BLaER1 treated with 17β-estradiol and CSF1 and Interleukin-3, amounts not matched to agents 10 nM and 100 nM (cell line): Measurements from ENCODE around the gene CCDC89.

Source experiments
- H3K27ac ChIP-seq, 11 experiments: shearing (Covaris generic); formaldehyde crosslinking; 2 replicates each; pipeline ENCODE4 v1.8.1; 2022
- H3K27me3 ChIP-seq, 11 experiments: shearing (Covaris generic); formaldehyde crosslinking; 2 replicates each; pipeline ENCODE4 v1.8.1; 2022
- H3K36me3 ChIP-seq, 11 experiments: shearing (Covaris generic); formaldehyde crosslinking; 2 replicates each; pipeline ENCODE4 v1.8.1; 2022
- H3K4me1 ChIP-seq, 10 experiments: shearing (Covaris generic); formaldehyde crosslinking; 2 replicates each; pipeline ENCODE4 v1.8.1; 2022
- H3K4me2 ChIP-seq, 11 experiments: shearing (Covaris generic); formaldehyde crosslinking; 2 replicates each; pipeline ENCODE4 v1.8.1; 2022
- H3K4me3 ChIP-seq, 10 experiments: shearing (Covaris generic); formaldehyde crosslinking; 2 replicates each; pipeline ENCODE4 v1.8.1; 2022
- H3K9ac ChIP-seq, 11 experiments: shearing (Covaris generic); formaldehyde crosslinking; 2 replicates each; pipeline ENCODE4 v1.8.1; 2022
- H3K9me3 ChIP-seq, 11 experiments: shearing (Covaris generic); formaldehyde crosslinking; replicated peaks in 1 of 11; 2 replicates each; pipeline ENCODE4 v1.8.1; 2022
- H4K20me1 ChIP-seq, 11 experiments: shearing (Covaris generic); formaldehyde crosslinking; 2 replicates each; pipeline ENCODE4 v1.8.1; 2022
- Cebpa-rat ChIP-seq, 11 experiments: shearing (Covaris generic); IDR thresholded peaks; 2 replicates each; pipeline ENCODE4 v1.8.1; 2022

CCDC89 gene

DNA sequence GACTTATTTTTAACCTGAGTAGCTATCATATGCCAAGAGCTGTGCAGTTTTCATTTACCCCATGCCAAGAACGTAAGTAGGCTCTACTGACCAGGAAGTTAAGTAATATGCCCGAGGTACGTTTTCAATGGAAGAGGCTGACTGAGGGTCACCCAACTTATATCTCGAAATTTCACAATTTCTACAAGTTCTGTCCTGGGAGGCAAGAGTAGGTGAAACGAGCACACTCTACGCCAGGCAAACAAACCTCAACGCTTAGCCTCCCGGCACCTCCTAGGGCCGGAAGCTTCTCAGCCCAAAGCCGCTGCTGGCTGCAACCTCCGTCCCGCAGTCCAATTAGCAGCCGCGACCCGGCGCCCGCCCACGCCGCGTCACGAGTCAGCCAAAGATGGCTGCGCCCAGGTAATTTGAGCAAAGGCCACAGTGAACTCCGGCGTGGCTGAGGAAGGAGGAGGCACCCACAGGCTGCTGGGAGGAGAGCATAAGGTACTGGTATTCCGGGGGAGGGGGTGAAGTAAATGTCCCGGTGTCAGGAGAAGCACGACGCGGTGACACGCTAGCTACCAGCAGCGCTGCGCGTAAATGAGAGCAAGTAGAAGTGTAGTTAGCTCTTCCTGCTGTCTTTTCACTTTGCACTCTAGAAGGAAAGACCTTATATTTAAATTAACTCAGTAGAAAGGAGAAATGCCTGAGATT is 38.2 kb downstream of the CCDC89 start, which contains the start of gene TMEM126A:
Gene TMEM126A, plus strand, starts transcription at position 364 of the 696 bp plus-strand sequence. CDS start 2,289 bp downstream, outside the sequence.
- Histone ChIP-seq H3K4me3 (peak within 1 kb of the TSS; percentile 67 to 85 (median 76)), H4K20me1 (peaks cover 0 to 13% (median 2%) of the 10 kb centered on the region in 11 experiments; a peak in 5 of 22 replicates), H3K9ac (peak within 1 kb of the TSS; percentile 72 to 88 (median 84)), H3K9me3 (no peaks in the 10 kb centered on the region), H3K27me3 (no peaks in the 10 kb centered on the region), H3K4me2 (peak within 1 kb of the TSS; percentile 74 to 96 (median 82)), H3K27ac (peak within 1 kb of the TSS; percentile 62 to 86 (median 76)), H3K4me1 (peaks cover 18 to 40% (median 24%) of the 10 kb centered on the region in 10 experiments), H3K36me3 (peaks cover 11 to 25% (median 18%) of the 10 kb centered on the region in 11 experiments; a peak in 19 of 22 replicates)
- TF ChIP-seq Cebpa-rat (IDR thresholded peaks at IDR 0.05), result no peak

DNA sequence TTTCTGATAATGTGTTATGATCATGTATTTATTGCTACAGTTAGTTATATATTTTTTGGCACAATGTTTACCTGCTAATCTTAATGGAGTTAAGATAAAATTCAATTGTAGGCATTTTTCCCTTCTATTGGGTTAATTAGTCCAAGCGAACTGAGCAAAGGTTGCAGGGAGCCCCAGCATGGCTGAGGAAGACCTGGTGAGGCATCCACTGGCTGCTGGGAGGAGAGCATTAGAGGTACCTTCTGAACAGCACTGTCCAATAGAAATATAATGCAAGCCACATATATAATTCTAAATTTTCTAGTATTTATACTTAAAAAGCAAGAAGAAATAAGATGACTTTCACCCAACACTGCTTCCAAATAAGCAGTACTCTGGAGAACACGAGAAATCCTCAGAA is 38.9 kb downstream of the CCDC89 start:
- H3K4me2 ChIP-seq, result peak overlapping the region; percentile 74 to 96 (median 82)
- H3K9me3 ChIP-seq, result no peaks in the 10 kb centered on the region
- peaks cover 8 to 21% (median 16%) of the 10 kb centered on the region in 11 experiments; a peak in 19 of 22 replicates for H3K36me3 ChIP-seq
- TF ChIP-seq Cebpa-rat (IDR thresholded peaks at IDR 0.05), result no peak
- peaks cover 18 to 36% (median 24%) of the 10 kb centered on the region in 10 experiments for H3K4me1 ChIP-seq
- peaks cover 0 to 7% (median 0%) of the 10 kb centered on the region in 11 experiments; a peak in 4 of 22 replicates for H4K20me1 ChIP-seq
- peak overlapping the region; percentile 67 to 85 (median 76) for H3K4me3 ChIP-seq
- peak overlapping the region; percentile 72 to 88 (median 84) for H3K9ac ChIP-seq
- H3K27me3 ChIP-seq, result no peaks in the 10 kb centered on the region
- H3K27ac ChIP-seq, result peak overlapping the region; percentile 62 to 86 (median 76); a peak in 21 of 22 replicates

DNA sequence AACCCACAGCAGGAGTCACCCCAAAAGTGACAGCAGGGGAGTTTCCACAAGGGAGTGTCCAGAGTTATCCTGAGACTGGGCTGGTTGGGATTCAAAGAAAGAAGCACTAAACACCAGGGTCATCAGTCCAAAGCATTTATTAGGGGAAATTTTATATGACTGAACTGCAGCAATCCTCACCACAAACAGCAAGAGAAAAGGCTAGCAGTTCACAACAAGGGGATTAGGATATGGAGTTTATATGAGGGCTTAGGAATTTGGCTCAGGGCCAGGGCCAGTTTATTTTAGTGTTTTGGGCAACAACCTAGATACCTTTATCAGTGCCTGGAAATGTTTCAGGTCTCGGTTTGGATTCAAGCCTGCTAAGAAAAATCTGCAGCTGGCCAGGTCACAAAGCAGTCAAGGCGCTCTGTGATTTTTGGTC is 42.8 kb downstream of the CCDC89 start:
- Histone ChIP-seq H3K36me3 (peaks cover 1 to 16% (median 5%) of the 10 kb centered on the region in 11 experiments; a peak in 14 of 22 replicates), H4K20me1 (no peaks in the 10 kb centered on the region), H3K4me2 (no peak overlapping the region), H3K9me3 (no peaks in the 10 kb centered on the region), H3K4me1 (peaks cover 5 to 11% (median 7%) of the 10 kb centered on the region in 10 experiments; a peak in 17 of 20 replicates), H3K4me3 (no peak overlapping the region), H3K27ac (no peak overlapping the region), H3K9ac (no peak overlapping the region), H3K27me3 (no peaks in the 10 kb centered on the region)
- no peak for TF ChIP-seq Cebpa-rat (IDR thresholded peaks at IDR 0.05)

DNA sequence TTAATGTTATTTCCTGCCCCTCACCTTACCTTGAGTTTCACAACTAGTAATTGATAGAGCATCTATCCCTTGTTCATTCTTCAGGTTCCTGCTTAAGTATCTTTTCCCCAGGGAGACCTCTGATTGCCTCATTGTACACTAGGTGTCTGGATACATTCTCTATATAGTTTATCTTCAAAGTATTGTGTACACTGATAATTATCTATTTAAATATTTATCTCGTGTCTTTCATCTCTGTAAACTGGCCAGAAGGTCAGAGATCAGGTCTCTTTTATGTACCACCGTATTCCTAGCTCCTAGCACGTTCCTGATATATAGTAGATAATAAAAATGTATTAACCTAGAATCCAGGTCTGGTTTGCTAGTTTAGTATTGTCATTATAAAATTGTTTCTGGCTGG is 51.2 kb downstream of the CCDC89 start:
- Histone ChIP-seq H3K36me3 (peaks cover 56 to 90% (median 71%) of the 10 kb centered on the region in 11 experiments), H3K9ac (no peak overlapping the region), H3K9me3 (no peaks in the 10 kb centered on the region), H3K4me3 (no peak overlapping the region), H3K27ac (no peak overlapping the region), H3K27me3 (no peaks in the 10 kb centered on the region), H3K4me1 (peaks cover 5 to 14% (median 7%) of the 10 kb centered on the region in 10 experiments), H4K20me1 (no peaks in the 10 kb centered on the region; a peak in 3 of 22 replicates), H3K4me2 (no peak overlapping the region)
- TF ChIP-seq Cebpa-rat (IDR thresholded peaks at IDR 0.05), result no peak
